Globus pallidus (tissue), 1 donor: Measurements from ENCODE around the gene SLC26A1.
"Not testable (repeated sequence)": the region's sequence is repeated elsewhere in the genome, so short reads cannot be mapped to it uniquely, and the experiment has no call there.

ENCODE experiments used
- DNase-seq: peaks from one replicate; pipeline ENCODE4 v3.0.0-alpha.2; 2015; ENCODE audit warnings: low spot score

Gene SLC26A1

DNA sequence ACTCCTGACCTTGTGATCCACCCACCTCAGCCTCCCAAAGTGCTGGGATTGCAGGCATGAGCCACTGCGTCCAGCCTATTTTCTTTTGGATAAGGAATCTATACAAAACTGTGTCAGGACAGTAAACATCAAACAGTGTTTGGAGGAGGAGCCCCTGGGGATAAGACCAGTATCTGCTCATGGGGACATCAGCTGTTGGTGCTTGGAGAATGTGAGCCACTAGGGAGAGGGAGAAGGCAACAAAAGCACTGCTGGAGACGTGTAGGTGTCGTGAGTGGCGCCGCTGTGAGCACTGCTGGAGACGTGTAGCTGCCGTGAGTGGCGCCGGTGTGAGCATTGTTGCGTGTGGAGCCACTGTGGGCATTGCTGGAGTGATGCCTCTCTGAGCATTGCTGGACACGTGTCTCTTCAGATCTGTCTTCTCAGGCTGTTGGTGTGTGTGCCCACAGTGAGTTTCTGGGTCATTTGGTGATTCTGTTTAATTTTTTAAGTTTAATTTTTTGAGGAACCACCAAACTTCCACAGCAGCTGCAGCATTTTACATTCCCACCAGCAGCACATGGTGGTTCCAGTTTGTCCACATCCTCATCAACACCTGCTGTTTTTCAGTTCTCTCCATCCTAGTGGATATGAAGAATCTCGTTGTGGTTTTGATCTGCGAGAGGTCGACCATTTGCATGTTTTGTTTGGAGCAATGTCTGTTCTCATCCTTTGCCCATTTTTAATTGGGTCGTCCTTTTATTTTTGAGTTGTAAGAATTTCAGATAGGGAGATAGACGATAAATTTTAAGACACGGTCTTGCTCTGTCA lies 38.8 kb downstream of the SLC26A1 start:
- no peak for DNase-seq

DNA sequence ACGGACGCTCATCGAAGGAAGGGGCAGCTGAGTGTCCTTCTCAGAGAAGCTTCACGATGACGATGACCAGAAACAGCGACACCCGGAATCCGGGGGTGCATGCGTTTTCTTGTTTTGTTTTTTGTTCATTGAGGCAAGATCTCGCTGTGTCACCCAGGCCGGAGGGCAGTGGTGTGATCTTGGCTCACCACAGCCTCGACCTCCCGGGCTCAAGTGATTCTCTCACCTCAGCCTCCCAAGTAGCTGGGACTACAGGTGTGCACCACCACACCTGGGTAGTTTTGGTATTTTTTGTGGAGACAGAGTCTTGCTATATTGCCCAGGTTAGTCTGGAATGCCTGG lies 39.7 kb downstream of the SLC26A1 start:
- DNase-seq, result no peak

DNA sequence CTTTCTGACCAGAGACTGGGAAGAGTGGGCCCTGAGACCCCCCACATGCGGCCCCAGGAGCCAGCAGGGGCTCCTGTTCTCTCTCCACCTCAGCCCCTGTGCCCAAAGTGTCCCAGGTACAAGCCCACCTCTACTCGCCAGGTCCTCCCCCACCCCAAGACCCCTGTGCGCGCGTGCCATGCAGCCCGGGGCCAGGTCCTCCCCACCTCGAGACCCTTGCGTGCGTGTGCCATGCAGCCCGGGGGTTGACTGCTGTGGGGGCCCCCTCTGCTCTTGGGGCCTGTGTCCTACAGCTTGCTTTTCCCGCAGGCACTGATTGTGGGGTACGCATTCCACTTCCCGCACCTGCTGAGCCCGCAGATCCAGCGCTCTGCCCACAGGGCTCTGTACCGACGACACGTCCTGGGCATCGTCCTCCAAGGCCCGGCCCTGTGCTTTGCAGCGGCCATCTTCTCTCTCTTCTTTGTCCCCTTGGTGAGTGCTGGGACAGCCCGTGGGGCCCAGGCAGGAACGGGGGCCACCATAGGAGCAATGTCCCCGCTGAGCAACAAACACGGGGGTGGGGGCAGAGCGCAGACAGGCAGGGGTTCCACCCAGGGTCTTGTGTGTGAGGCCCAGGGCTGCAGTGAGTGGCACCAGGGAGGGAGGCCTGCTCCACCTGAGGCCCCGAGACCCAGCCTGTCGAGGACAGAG lies 40.2 kb downstream of the SLC26A1 start:
- no peak for DNase-seq

DNA sequence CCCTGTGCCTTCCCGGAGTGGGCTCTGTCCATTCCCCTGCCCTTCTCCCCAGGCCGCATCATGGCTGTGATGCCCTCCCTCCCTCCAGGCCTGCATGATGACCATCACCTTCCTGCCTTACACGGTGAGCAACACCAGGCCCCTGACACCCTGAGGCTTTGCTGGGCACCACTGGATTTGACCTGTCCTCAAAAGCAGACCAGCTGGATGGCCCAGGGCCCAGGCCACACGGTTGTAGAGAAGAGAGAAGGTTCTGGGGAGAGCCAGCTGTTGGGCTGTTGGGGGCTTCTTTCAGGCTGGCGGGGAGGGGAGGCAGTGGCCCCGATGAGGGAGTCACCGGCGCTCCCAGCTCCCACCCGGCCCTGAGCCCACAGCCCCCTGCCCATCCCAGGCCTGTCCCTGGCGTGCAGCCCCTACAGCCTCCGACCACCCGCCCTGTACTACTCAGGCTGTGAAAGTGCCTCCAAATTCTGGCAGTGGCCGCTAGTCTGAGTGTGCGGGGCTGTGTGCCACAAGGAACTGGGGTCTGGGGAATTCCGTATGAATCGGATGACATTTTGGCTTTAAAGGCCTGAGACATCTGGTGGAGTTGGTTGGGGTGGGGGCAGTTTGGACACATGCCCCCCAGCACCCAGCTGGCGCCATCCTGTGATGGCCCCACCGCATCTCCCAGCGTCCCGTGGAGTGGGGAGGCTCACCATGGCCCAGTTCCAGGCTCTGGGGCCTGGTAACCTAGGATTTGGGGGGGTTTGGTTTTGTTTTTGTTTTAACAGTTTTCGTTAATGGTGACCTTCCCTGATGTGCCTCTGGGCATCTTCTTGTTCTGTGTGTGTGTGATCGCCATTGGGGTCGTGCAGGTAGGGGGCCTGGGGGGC lies 41.4 kb downstream of the SLC26A1 start:
- DNase-seq, result no peak

DNA sequence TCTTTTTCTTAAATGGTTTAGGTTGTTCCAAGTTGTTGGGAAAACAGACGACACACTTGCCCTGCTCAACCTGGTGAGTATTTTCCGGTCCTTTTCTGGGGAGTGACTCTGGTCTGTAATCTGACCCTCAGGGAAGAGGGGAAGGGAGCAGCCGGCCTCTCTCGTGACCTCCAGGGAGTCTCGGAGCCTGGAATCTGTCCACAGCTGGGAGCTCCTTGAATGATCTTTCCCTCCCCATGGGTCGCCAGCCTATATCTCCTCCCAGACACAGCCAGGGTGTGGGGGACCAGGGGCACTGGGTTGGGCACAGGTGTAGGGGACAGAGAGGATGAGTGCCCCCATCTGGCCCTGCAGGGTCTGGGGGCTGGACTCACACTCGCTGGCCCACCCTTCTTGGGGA lies 42.0 kb downstream of the SLC26A1 start:
- DNase-seq, result no peak

DNA sequence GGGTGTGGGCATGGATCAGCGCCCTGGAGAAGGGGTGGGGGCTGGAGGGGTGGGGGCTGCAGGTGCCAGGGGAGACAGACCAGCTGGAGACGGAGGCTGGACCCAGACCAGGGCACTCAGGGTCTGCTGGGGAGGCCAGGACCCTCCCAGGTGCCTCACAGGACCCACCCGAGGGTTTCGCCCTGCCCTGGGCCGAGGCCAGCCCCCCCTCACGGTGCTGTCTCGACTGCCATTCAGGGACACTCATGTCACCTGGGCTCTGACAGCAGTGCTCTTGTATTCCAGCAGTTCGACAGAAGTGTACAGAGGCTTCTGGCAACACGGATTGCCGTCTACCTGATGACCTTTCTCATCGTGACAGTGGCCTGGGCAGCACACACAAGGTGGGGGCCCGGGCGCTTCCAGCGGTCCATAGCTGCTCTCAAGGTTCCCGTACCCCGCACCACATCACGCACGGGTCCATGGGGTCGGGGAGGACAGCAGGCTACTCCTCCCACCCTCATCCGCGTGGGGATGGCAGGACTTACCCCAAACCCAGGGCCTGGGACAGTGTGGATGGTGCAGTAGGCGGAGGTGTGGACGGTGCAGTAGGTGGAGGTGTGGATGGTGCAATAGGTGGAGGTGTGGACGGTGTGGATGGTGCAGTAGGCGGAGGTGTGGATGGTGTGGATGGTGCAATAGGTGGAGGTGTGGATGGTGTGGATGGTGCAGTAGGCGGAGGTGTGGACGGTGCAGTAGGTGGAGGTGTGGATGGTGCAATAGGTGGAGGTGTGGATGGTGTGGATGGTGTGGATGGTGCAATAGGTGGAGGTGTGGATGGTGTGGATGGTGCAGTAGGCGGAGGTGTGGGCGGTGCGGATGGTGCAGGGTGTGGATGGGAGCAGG lies 42.8 kb downstream of the SLC26A1 start:
- no peak for DNase-seq

DNA sequence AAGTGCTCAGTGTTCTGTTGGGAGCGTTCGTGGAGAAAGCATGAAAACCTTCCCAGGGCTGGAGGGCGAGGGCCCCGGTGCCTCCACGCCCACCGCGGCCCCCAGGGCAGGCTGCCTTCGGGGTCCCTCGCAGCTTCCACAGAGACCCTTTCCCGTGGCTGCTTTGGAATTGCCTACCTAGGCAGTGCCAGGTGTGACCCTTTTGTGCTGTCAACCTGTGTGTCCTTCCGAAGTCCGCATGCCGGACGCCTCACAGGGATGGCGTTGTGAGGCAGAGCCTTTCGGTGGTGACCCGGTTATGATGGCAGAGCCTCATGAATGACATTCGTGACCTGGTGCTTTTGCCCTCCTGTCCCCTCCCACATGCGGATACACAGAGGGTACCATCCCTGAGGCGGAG lies 43.5 kb downstream of the SLC26A1 start:
- no peak for DNase-seq

DNA sequence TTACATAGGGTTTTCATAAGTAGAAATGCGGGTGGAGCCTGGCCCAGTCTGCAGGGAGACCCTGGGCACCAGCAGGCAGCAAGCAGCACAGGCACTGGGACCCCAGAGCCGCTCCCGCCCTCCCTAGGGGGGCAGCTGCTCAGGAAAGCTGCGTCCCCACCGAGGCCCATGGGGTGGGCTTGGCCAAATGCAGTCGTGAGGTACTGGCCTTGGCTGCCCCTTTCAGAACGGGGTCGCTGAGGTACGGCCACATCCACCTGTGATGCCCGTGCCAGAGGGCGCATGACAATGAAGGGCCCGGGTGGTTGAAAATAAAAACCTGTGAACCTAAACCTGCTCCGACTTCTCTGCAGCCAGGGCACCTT lies 44.3 kb downstream of the SLC26A1 start:
- DNase-seq, result no peak

DNA sequence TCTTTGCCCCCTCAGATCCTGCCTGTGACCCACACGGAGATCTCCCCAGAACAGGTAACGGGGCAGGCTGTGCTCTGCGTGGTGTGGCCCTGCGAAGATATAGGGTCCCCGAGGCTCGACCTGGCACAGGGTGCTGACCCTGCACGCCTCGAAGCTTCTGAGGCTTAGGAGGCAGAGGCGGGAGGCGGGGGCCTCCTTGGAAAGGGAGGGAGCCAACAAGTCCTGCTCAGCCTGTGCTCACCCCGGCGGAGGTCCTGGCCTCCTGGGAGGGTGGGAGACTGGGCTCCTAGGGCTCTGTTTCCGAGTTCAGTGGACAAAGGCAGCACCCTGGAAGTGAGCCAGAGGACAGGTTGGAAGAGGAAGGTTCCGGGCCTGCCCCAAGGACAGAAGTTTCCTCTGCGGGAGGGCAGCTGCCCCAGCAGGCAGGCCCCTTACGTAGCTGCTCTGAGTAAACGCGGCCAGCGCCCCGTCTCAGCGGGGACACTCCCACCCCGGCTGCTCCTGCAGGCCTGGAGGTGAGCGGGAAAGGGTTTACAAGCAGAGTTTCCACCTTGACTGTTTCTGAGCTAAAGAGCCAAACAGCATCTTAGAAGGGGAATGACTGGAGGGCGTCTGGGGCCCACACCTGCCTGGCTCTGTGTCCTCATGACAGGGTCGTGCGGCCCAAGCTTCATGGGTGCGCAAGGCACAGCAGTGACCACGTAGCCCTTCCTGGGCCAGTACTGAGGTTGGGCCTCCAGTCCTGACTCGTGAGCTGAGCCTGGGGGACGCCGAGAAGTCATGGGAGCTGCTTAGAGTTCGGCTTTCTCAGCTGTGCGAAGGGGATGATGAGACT lies 44.9 kb downstream of the SLC26A1 start:
- no peak for DNase-seq

DNA sequence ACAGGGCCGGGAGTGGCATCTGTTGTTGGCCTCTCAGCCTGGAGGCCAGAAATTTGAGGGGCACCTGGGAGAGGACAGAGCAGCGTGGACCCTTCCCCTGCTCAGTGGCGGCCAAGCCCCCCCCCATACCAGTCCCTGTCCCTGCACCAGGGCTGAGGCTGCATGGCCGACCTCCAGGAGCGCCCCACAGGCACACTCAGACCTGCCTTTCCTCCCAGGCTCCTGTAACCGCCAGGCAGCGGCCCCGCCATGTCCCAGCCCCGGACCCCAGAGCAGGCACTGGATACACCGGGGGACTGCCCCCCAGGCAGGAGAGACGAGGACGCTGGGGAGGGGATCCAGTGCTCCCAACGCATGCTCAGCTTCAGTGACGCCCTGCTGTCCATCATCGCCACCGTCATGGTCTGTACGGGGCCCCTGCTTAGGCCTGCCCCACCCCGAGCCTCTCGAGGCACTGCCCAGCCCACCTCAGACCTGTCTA lies 45.7 kb downstream of the SLC26A1 start:
- DNase-seq, result no peak

DNA sequence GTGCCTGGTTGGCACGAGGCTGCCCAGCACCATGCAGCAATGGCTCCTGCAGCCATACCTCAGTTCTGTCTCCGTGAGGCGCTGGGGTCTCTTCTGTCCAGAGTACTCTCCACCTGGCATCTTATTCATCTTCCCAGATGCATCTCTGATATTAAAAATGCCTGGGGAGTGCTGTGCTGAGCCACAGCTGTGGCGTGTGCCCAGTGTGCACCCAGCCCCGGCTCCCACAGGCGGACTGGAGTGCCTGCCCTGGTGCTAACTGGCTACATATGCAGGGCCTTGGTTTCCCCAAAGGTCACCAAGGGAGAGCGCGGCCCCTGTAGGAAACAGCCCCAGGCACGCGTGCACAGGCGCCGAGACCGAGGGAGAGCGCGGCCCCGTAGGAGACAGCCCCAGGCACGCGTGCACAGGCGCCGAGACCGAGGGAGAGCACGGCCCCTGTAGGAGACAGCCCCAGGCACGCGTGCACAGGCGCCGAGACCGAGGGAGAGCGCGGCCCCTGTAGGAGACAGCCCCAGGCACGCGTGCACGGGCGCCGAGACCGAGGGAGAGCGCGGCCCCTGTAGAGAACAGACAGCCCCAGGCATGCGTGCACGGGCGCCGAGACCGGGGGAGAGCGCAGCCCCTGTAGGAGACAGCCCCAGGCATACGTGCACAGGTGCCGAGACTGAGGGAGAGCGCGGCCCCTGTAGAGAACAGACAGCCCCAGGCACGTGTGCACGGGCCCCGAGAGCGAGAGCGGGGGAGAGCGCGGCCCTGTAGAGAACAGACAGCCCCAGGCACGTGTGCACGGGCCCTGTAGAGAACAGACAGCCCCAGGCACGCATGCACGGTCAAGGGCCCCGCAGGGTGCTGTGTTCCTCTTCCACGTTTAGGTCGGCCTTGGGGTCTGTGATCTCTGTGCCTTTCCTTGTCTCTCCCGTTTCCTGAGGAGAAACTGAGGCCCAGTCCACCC lies 46.4 kb downstream of the SLC26A1 start:
- DNase-seq, result no peak

DNA sequence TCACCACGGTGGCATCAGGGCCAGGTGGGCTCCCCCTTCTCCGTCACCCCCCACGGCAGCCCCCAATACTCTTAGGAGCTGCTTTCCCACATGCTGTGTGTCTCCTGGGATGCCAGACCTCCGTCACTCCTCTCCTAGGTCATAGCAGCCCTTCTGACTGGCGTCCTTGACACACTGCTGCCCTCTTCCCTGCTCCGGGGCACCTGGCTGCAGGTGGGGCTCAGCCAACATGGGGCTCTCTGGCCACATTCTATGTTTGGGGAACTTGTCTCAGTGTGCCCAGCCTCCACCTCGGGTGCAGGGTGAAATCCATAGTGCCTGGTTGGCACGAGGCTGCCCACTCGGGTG lies 47.1 kb downstream of the SLC26A1 start:
- no peak for DNase-seq

DNA sequence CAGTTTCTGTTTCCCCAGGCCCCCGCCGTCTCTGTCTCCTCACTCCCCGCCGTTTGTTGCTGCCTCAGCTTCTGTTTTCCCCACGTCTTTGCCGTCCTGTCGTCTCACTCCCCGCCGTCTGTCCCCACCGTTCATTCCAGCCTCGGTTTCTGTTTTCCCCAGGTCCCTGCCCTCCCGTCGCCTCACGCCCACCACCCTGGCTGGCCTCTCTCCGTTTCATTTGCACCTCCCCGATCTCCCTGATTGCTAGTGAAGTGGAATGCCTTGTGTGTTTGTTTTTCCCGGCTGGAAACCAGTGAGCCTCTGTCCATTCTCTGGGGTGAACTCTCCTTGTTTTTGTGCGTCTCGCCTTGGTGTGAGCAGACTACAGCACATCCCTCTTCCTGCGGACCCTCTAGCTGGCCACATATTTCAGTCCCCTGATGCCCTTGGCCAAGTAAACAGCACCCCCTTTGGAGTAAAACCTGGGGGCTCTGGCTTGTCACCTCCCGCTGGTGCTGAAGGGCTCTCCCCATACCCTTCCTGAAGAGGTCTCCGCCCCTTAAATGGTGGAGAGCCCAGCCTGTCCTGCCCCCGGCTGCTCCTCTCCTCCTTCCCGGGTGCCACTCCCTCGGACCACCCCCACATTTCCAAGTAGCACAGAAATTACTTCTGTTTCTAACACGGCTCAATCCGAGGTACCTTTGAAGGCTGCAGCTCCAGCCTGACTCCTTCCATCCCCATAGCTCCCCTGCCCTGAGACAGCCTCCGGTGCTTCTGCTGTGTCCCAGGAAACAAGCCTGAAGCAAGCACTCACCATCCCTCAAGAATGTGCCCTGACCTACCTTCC lies 47.7 kb downstream of the SLC26A1 start:
- DNase-seq, result no peak

DNA sequence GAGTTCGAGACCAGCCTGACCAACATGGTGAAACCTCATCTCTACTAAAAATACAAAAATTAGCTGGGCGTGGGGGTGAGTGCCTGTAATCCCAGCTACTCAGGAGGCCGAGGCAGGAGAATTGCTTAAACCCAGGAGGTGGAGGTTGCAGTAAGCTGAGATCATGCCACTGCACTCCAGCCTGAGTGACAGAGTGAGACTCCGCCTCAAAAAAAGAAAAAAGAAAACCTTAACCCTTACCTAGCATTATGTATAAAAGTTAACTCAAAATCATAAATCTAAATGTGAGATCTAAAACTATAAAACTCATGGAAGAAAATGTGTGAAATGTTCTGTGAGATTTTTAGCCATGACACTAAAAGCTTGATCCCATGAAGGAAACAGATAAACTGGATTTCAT lies 53.7 kb downstream of the SLC26A1 start:
- not testable (repeated sequence) for DNase-seq
